Mesendoderm (in vitro differentiated cells): ENCODE results near the gene UPB1.

ENCODE experiments used
- DNase-seq: peaks from one replicate; pipeline ENCODE4 v3.0.0; 2013
- H2AK5ac ChIP-seq: 2 replicates; pipeline ENCODE4 v1.6.1; 2013; ENCODE audit warnings: low read length, inconsistent platforms
- H2BK120ac ChIP-seq: 2 replicates; pipeline ENCODE4 v1.6.1; 2013; ENCODE audit warnings: low read depth, mild to moderate bottlenecking, low read length, moderate library complexity, mixed read lengths
- H2BK15ac ChIP-seq: replicated peaks from 2 replicates; pipeline ENCODE4 v1.6.1; 2013; ENCODE audit warnings: low read depth, mild to moderate bottlenecking, moderate library complexity
- H2BK5ac ChIP-seq: 2 replicates; pipeline ENCODE4 v1.6.1; 2013; ENCODE audit warnings: low read length, inconsistent platforms
- H3K18ac ChIP-seq: 2 replicates; pipeline ENCODE4 v1.6.1; 2013; ENCODE audit warnings: mild to moderate bottlenecking, low read length, mixed read lengths
- H3K23ac ChIP-seq: one replicate; pipeline ENCODE4 v1.6.1; 2013; ENCODE audit warnings: low read length
- H3K27ac ChIP-seq: 2 replicates; pipeline ENCODE4 v1.5.1; 2013; ENCODE audit warnings: low read depth, mild to moderate bottlenecking, inconsistent platforms, low read length, moderate library complexity
- H3K27me3 ChIP-seq: 2 replicates; pipeline ENCODE4 v1.6.1; 2013; ENCODE audit warnings: low read length, control low read depth, mild to moderate bottlenecking, inconsistent platforms; ENCODE audit not compliant: insufficient read depth, poor library complexity
- H3K36me3 ChIP-seq: 2 replicates; pipeline ENCODE4 v1.6.1; 2013; ENCODE audit warnings: low read length, inconsistent platforms; ENCODE audit not compliant: control insufficient read depth, insufficient read depth
- H3K4ac ChIP-seq: one replicate; pipeline ENCODE4 v1.6.1; 2013; ENCODE audit warnings: low read depth, mild to moderate bottlenecking, low read length, moderate library complexity
- H3K4me1 ChIP-seq: 2 replicates; pipeline ENCODE4 v1.6.1; 2013; ENCODE audit warnings: low read depth, low read length, inconsistent platforms; ENCODE audit not compliant: control insufficient read depth
- H3K4me2 ChIP-seq: 2 replicates; pipeline ENCODE4 v1.6.1; 2013; ENCODE audit warnings: low read length
- H3K4me3 ChIP-seq: 2 replicates; pipeline ENCODE4 v1.5.1; 2013; ENCODE audit warnings: mild to moderate bottlenecking, low read length
- H3K56ac ChIP-seq: one replicate; pipeline ENCODE4 v1.6.1; 2013; ENCODE audit warnings: low read length
- H3K79me1 ChIP-seq: 2 replicates; pipeline ENCODE4 v1.6.1; 2013; ENCODE audit warnings: low read length, inconsistent platforms
- H3K79me2 ChIP-seq: 2 replicates; pipeline ENCODE4 v1.6.1; 2013; ENCODE audit warnings: mild to moderate bottlenecking, low read length; ENCODE audit not compliant: control insufficient read depth, insufficient read depth
- H3K9ac ChIP-seq: 2 replicates; pipeline ENCODE4 v1.6.1; 2013; ENCODE audit warnings: low read length, inconsistent platforms
- H4K5ac ChIP-seq: one replicate; pipeline ENCODE4 v1.6.1; 2013; ENCODE audit warnings: low read length
- H4K8ac ChIP-seq: one replicate; pipeline ENCODE4 v1.6.1; 2013; ENCODE audit warnings: low read depth, mild to moderate bottlenecking, control low read depth, low read length, moderate library complexity
- WGBS: extraction: QIAGEN DNeasy Blood & Tissue Kit; methylation state at CpG from one replicate; pipeline ENCODE4 v1.1.7; 2013; ENCODE audit warnings: low lambda C conversion rate, missing lambda C conversion rate; ENCODE audit not compliant: insufficient coverage; ENCODE audit errors: extremely low coverage; 5-methylcytosine and 5-hydroxymethylcytosine counted together

UPB1 gene

GRCh38 chr22:24536089-24536488 is 41.0 kb downstream of the UPB1 start:
- Histone ChIP-seq H3K4ac (no peak overlapping the region), H3K27ac (no peak overlapping the region), H3K9ac (no peak overlapping the region), H2BK5ac (no peak overlapping the region), H3K4me2 (no peak overlapping the region), H3K27me3 (no peaks in the 10 kb centered on the region), H3K23ac (no peak overlapping the region), H3K4me3 (no peak overlapping the region), H3K79me2 (no peaks in the 10 kb centered on the region), H3K18ac (no peak overlapping the region), H2BK120ac (no peak overlapping the region), H2AK5ac (no peak overlapping the region), H4K5ac (no peak overlapping the region), H3K79me1 (no peaks in the 10 kb centered on the region), H3K4me1 (no peaks in the 10 kb centered on the region), H4K8ac (no peak overlapping the region), H2BK15ac (no peak overlapping the region), H3K36me3 (peaks cover 3% of the 10 kb centered on the region), H3K56ac (no peak overlapping the region)
- WGBS = no CpG with 5 or more reads among the region's 3 CpGs
- DNase-seq = no peak

- no peaks in the 10 kb centered on the region for H3K79me1 ChIP-seq
- H3K27ac ChIP-seq = no peak overlapping the region
- no peaks in the 10 kb centered on the region for H3K27me3 ChIP-seq
- no peak overlapping the region for H3K4me2 ChIP-seq
- DNase-seq = no peak
- no peak overlapping the region for H3K9ac ChIP-seq
- no CpG with 5 or more reads among the region's 2 CpGs for WGBS
- H4K5ac ChIP-seq = no peak overlapping the region
- no peak overlapping the region for H3K4me3 ChIP-seq
- no peak overlapping the region for H2AK5ac ChIP-seq
- no peak overlapping the region for H3K56ac ChIP-seq
- peaks cover 9% of the 10 kb centered on the region for H3K36me3 ChIP-seq
- H4K8ac ChIP-seq = no peak overlapping the region
- H2BK15ac ChIP-seq = no peak overlapping the region
- no peak overlapping the region for H3K18ac ChIP-seq
- no peak overlapping the region for H2BK120ac ChIP-seq
- H3K79me2 ChIP-seq = no peaks in the 10 kb centered on the region
- no peaks in the 10 kb centered on the region for H3K4me1 ChIP-seq
- H2BK5ac ChIP-seq = no peak overlapping the region
- H3K23ac ChIP-seq = no peak overlapping the region
- no peak overlapping the region for H3K4ac ChIP-seq
These were observed 45.3 kb downstream of the UPB1 start for GRCh38 chr22:24540470-24540869.

GRCh38 chr22:24541681-24542515 is 46.8 kb downstream of the UPB1 start:
- Histone ChIP-seq H2BK15ac (no peak overlapping the region), H3K56ac (no peak overlapping the region), H3K4ac (no peak overlapping the region), H3K27ac (no peak overlapping the region), H2AK5ac (no peak overlapping the region), H2BK5ac (no peak overlapping the region), H3K79me1 (no peaks in the 10 kb centered on the region), H4K8ac (no peak overlapping the region), H3K4me2 (no peak overlapping the region), H3K36me3 (peaks cover 9% of the 10 kb centered on the region), H3K18ac (no peak overlapping the region), H3K27me3 (no peaks in the 10 kb centered on the region), H3K23ac (no peak overlapping the region), H3K9ac (no peak overlapping the region), H4K5ac (no peak overlapping the region), H3K4me1 (no peaks in the 10 kb centered on the region), H3K79me2 (no peaks in the 10 kb centered on the region), H2BK120ac (no peak overlapping the region), H3K4me3 (no peak overlapping the region)
- DNase-seq = no peak
- no CpG with 5 or more reads among the region's 6 CpGs for WGBS

GRCh38 chr22:24542641-24543040 is 47.5 kb downstream of the UPB1 start:
- DNase-seq = no peak
- Histone ChIP-seq H3K4ac (no peak overlapping the region), H3K56ac (no peak overlapping the region), H3K27ac (no peak overlapping the region), H2BK120ac (no peak overlapping the region), H3K79me1 (no peaks in the 10 kb centered on the region), H3K4me2 (no peak overlapping the region), H4K8ac (no peak overlapping the region), H3K79me2 (no peaks in the 10 kb centered on the region), H2BK5ac (no peak overlapping the region), H2BK15ac (no peak overlapping the region), H3K4me1 (no peaks in the 10 kb centered on the region), H3K36me3 (peaks cover 15% of the 10 kb centered on the region), H2AK5ac (no peak overlapping the region), H3K27me3 (no peaks in the 10 kb centered on the region), H4K5ac (no peak overlapping the region), H3K23ac (no peak overlapping the region), H3K4me3 (no peak overlapping the region), H3K9ac (no peak overlapping the region), H3K18ac (no peak overlapping the region)
- WGBS = no CpG with 5 or more reads among the region's 9 CpGs

- no peaks in the 10 kb centered on the region for H3K4me1 ChIP-seq
- H3K4ac ChIP-seq = no peak overlapping the region
- H3K36me3 ChIP-seq = peaks cover 20% of the 10 kb centered on the region
- no peak overlapping the region for H3K27ac ChIP-seq
- H2BK5ac ChIP-seq = no peak overlapping the region
- no peak overlapping the region for H3K18ac ChIP-seq
- no peak overlapping the region for H3K4me3 ChIP-seq
- H4K8ac ChIP-seq = no peak overlapping the region
- no peaks in the 10 kb centered on the region for H3K27me3 ChIP-seq
- no peak overlapping the region for H3K4me2 ChIP-seq
- no peak overlapping the region for H2BK120ac ChIP-seq
- WGBS = no CpG with 5 or more reads among the region's 7 CpGs
- no peak for DNase-seq
- H4K5ac ChIP-seq = no peak overlapping the region
- no peak overlapping the region for H3K23ac ChIP-seq
- no peak overlapping the region for H2BK15ac ChIP-seq
- no peaks in the 10 kb centered on the region for H3K79me1 ChIP-seq
- H3K9ac ChIP-seq = no peak overlapping the region
- no peaks in the 10 kb centered on the region for H3K79me2 ChIP-seq
- H2AK5ac ChIP-seq = no peak overlapping the region
- no peak overlapping the region for H3K56ac ChIP-seq
These were observed 48.1 kb downstream of the UPB1 start for GRCh38 chr22:24543185-24543601.
